Fibroblast of lung (primary cell): ENCODE measurements around the gene CNDP2.

Experiments
- CTCF ChIP-seq, 2 donors: IDR thresholded peaks in 1 of 2; conservative IDR thresholded peaks in 1 of 2; 1 replicate in 1 of 2; 2 replicates in 1 of 2; pipeline ENCODE4 v1.5.1; 2011 to 2012; ENCODE audit warnings: low read length in 2 of 2, control low read depth in 1 of 2, inconsistent platforms in 1 of 2, low read depth in 1 of 2, mild to moderate bottlenecking in 1 of 2
- EZH2 ChIP-seq: IDR thresholded peaks from 2 replicates; pipeline ENCODE4 v1.5.1; 2012; ENCODE audit warnings: low read length, control low read depth, mild to moderate bottlenecking; ENCODE audit errors: missing control alignments

GRCh38 chr18:74488864-74489263 is 7.3 kb upstream of the CNDP2 start:
- TF ChIP-seq CTCF (conservative IDR thresholded peaks at IDR 0.05 in 1 of 2, IDR thresholded peaks at IDR 0.05 in 1 of 2; ENCODE audit: low read depth in 1 of 2, low read length in 2 of 2), result no peak
- no peak for TF ChIP-seq EZH2
